Measurements from ENCODE around the gene FEM1C.
"Not testable (repeated sequence)": the region's sequence is repeated elsewhere in the genome, so short reads cannot be mapped to it uniquely, and the experiment has no call there.

The FEM1C gene

DNA sequence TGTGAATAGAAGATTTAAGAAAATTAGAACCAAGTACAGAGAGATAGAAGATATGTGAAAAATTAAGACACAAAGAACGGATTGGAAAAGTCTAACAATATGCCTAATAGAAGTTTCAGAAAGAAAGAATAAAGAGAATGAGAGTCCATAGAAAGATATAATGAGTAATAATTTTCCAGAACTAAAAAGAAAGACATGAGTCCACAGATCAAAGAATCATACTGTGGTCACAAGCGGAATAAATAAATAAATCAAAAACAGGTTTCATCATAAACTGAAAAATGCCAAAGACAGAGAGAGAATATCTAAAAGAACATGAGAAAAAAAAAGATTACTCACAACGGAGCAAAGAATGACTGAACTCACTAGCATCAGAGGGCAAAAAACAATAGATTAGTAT lies 32.9 kb downstream of the FEM1C start:
- no peak for DNase-seq

DNA sequence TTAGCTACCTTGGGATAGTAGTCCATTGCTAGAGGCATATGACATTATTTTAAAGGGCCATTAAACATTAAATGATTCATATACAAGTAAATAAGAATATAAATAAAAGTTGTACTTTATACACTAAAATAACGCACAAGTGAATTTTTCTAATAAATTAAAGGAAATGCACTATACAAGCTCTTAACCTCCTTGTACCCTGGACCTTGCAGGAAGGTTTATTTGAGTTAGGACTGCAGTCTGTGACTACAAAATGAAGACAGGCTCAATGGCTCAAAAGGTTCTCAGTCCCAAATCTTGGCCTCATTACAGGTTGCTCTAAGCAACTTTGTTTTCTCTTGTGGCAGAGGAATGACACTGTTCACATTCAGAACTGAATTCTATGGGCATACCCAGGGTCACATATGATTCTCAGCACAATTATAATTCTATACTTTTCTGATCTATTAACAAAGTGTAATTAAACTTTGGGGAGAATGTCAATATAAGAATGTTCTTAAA lies 34.4 kb downstream of the FEM1C start:
- no peak for DNase-seq

DNA sequence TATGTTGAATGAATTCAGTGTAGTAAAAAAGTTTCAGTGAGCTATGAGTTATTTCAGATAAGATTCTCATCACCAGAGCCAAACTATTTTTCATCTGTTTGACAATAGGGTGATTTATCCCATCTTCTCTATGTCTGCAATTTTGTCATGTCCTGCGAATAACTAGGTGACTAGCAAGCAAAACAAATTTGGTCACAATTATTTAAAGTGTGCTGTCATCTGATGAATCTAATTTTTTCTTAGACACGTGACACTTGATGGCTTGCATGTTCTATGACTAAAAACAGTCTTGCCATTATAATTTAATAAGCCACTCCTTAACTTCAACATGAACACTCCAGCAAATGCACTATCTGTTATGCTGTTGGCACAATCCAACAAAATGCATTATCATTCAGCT lies 35.0 kb downstream of the FEM1C start:
- no peak for DNase-seq

DNA sequence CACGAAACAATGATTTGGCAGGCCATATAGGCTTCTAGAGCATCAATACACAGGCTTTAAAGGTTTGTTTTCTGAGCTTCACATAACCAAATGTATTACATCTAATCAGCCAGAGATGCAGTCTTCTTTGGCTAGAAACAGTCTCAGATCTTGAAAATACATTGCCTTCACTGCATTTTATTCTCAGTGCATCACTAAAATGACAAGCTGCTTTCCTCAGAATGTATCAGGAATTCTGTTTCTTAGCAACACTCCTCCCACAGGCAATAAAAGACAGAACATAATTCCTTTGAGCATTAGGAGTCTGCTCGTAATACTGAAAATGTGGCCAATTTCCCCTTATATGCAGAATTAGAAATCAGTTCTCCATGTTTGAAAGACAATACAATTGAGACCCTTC lies 36.9 kb downstream of the FEM1C start:
- DNase-seq = no peak

DNA sequence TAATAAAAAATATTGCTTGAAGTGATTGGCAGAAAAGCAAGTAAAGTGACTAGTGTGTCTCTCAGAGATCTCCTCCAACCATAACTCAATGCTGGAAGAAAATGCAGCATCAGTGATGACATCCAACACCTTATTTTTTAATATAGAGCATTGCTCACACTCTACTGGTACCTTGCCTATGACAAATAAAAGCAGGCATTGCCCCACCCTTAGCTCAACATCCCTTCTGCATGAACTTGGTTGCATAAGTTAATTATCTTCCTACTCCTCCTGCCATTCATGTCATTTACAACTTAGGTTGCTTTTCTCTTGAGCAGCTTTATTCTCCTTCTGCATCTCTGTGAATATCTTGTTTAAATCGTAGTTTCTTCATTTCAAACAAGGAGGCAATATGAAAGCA lies 41.2 kb downstream of the FEM1C start:
- DNase-seq = no peak

DNA sequence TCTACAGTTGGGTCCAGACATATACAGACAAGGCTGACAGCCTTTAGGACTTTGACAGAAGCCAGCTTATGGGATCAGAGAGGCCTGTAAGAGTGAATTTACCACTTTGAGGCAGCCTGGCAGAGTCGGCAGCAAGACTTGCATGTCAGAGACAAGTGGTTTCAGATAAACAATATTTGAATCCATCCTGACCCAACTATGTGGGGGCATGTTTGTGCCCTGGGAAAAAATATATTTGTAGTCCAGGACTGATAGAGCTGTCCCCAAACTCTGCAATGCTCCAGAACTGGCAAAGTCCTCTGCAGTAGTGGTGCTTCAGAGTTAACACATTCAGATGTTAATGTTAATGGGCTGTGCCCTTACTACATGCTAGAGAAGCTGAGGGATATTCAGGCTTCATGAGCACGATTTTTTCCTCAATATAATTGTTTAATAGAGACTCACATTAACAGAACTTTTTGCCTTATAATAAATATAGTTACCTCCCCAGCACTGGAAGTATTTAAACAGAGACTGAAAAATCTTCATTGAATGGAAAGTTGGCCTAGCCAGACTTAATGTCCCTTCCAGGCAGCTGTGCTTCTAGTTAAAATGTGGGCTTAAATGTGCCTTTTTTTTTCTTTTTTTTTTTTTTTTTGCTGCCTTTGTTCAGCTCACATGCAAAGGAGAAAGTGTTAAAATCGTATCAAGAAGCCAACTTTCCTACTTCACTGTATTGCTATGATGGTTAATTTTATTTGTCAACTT lies 42.9 kb downstream of the FEM1C start:
- DNase-seq = no peak

DNA sequence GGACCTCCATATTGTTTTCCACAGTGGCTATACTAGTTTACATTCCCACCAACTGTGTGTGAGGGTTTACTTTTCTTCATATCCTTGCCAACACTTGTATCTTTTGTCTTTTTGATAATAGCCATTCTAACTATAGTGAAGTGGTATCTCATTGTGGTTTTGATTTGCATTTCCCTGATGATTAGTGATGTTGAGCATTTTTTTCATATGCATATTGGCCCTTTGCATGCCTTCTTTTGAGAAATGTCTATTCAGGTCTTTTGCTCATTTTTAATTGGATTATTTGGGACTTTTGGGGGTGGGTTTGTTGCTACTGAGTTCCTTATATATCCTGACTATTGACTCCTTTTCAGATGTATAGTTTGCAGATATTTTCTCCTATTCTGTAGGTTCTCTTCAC lies 44.4 kb downstream of the FEM1C start:
- no peak for DNase-seq

DNA sequence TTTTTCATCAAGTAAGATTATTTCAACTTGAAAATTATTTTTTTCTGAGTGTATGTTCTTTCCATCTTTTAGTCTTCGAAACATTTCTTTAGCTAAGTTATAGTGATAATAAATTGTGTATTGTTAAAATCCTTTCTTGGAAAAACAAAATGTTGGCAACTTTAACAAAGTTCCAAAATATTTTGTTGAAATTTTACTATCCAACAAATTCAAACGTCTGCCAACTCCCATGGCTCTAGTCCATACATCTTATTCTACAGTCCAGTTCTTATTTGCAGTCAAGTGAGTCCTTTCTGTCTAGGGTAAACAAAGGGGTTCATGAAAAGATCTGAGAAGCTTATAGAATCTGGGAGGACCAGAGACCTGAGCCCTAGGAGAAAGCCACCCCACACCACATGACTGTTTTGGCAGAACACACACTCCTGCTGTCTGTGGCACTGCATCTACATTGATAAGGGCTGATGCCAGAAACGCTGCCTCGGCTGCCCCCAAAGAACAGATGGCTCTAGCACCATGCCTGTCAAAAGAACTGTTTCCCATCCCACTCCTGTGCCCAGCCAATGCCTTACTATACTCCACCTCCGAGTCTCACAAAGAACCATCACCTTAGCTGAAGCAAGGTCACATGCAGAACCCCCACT lies 47.5 kb downstream of the FEM1C start:
- DNase-seq = no peak

DNA sequence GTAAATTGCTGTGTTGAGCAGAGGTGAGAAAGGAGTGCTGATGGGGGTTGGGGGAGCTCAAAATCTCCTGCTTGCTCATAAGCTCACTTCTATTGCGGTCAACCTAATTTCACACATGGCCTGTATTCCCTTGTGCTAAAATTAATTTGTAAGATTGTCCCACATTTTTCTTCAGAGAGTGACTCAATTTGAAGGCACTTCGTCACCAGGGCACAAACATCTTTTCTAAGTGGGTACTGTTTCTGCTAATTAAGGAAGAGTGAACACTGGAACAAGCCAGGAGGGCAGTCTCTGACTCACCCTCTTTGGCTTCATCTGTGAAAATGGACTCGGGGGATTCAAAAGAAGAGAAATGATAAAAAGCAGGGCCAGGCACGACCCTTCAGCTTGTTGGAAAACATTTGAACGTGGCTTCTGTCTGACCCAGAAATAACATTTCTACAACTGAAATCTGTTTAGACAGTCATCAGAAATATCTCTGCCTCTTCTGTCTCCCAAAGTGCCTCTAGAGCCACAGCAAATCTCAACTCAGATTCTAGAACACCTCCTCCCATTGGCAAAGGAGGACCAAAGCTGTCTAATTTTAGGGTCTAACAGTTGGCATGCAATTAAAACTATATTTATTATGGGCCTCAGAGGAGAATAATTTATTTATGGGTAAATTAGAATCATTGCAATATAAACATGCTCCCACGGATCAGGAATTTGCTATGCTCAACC lies 49.8 kb downstream of the FEM1C start:
- no peak for DNase-seq

DNA sequence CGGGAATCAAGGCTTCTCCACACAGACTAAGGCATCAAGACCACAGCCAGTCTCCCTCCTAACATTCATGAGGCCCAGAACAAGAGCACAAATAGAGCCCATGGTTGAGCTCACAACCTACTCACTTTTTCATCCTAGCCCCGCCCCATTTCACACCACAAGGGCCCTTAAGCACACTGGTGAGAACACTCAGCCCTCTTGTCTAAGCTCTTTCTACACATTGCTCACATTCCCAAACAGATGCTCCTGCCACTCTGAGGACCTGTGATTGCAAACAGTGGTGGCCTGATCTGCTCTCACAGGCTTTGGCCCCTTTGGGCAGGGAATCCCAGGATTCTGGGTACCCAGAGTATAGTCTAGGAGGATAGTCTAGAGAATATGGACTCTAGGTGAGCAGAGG lies 54.0 kb downstream of the FEM1C start:
- DNase-seq = no peak

DNA sequence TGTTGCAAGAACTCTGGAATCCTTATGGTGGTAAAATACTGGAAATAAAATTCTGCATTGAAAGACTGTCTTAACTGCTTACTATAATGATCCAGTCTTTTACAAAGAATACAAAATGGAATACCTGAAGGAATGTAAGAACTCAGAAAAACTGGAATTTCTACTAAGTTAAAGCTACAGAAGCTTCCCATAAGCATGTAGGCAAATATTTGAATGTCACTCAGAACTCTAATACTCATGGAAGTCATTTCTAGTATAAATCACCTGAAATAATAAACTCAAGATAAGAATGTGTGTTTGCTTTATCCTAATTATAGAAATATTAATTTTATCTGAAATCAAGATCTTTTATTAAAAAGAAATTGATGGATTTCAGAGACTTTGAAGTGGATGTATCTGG lies 54.8 kb downstream of the FEM1C start:
- DNase-seq = no peak

DNA sequence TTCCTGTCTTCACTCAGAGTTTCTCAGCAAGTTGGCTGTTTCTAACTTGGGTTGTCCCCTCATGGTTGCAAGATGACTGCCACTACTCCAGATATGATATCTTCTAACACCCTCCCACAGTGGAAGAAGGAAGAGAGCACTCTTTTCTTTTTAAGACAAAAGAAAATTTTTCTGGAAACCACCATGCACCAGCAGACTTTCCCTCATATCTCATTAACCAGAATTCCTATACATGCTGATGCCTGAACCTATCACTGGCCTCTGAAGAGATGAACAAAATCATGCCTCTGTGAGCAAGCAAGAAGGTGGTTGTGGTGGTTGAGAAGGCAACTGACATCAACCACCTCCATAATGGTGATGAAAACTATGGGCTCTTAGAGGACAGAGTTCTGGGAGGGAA lies 56.8 kb downstream of the FEM1C start:
- no peak for DNase-seq

DNA sequence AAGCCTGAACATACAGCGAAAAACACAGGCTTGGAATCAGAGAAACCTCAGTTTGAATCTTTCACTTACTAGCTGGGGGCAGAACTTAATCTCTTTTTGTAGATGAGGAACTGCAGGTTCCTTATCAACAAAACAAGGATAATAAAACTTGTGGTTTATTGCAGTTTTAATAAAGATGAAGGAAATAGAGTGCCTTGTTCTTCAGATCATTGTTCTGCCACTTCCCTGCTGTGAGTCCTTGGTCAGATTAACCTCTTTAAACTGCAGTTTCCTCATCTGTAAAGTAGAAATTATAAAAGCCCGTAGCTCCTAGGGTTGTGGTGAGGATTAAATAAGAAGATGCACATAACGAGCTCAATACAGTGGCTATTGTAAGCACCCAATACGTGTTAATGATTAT lies 57.4 kb downstream of the FEM1C start:
- DNase-seq = no peak

DNA sequence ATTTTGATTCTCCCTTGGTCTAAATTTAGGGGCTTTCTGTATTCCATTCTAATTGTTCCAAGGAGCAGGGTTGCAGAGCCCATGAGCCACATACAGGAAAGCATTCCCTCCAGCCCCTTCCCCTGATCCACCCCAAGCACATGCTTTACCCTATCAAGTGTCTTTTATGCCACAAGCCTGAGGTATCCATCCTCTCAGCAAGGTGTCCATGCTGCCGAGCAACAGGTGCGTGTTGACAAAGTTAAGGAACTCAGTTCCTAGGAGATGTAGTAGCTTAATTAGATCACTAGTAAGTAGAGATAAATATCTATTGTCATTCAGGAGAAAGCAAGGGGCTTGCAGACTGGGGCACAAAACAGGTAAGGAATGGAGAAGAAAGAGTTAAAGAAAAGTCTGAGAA lies 57.8 kb downstream of the FEM1C start:
- no peak for DNase-seq

DNA sequence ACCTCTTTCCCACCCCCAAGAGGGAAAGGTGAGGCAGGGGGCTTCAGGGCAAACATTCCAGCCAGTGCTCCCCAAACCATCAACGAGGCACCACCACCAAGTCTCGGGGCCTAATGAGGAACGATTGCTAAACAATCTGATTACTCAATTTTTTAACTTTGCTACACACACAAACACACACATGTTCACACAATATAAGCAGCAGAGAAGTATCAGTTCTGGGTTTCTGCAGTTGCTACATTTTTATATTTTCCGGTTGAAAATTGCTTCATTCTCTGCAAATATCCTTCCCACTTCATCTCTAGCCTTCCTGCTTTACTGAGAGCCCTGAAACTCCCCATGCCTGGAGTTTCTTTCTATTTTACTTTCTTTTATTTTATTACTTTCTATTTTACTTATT lies 60.2 kb downstream of the FEM1C start:
- DNase-seq = no peak

DNA sequence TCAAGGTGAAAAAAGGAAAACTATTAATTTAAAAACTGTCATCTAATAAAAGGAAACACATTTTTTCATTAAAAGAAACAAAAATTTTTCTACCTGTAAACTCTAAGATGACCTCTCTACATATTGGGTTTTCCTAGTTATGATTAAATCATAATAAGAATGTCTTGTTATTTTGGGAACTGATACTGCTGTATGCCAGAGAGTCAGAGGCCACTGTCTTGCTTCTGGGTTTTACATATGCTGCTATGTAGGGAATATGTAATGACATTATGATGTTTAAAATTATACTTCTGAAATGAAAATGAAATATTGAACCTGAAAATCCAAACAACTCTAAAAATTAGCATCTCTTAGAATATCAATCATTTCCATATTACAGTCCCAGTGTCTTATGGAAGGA lies 63.7 kb downstream of the FEM1C start:
- no peak for DNase-seq

DNA sequence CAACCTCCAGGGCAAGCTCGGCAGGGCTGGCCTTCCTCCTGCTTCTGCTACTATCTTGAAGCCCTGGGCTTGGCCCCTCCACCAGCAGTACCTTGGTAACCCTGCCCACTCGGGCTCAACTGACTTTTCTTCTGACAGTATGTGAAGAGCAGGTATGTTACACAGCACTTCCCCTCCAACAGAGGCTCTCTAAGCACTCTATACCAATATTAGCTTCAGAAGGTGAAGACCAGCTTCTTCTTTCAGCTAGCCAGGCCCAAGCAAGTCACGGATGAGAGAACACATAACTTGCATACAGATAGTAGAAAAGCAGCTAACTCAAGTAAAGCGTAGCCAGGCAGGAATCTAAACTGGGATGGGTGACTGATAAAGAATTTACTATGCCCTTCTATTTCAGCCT lies 64.3 kb downstream of the FEM1C start:
- no peak for DNase-seq

DNA sequence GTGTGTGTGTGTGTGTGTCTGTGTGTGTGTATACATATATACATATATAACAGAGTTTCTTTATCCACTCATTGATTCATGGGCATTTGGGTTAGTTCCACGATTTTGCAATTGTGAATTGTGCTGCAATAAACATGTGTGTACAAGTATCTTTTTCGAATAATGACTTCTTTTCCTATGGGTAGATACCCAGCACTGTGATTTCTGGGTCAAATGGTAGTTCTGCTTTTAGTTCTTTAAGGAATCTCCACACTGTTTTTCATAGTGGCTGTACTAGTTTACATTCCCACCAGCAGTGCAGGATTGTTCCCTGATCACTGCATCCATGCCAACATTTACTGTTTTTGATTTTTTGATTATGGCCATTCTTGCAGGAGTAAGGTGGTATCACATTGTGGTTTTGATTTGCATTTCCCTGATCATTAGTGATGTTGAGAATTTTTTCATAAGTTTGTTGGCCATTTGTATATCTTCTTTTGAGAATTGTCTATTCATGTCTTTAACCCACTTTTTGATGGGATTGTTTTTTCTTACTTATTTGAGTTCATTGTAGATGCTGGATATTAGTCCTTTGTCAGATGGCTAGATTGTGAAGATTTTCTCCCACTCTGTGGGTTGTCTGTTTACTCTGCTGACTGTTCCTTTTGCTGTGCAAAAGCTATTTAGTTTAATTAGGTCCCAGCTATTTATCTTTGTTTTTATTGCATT lies 65.3 kb downstream of the FEM1C start:
- DNase-seq = not testable (repeated sequence)

DNA sequence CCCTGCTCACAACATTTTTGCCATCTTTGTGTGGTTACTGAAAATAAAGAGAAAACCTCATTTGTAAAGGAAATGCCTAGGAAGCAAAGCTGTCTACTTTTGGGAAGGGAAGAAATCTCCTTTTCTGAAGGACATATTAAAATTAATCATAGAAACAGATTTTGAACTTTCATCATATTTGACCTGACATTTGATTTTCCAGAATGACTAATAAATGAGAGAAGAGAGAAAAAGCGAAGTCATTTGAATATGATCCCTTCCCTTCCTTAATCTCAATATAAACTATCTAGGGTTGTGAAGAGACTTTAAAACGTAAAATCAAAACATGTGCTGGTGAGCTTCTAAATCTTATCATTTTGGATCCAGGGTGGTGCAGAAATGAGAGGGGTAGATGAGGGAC lies 66.3 kb downstream of the FEM1C start:
- no peak for DNase-seq

DNA sequence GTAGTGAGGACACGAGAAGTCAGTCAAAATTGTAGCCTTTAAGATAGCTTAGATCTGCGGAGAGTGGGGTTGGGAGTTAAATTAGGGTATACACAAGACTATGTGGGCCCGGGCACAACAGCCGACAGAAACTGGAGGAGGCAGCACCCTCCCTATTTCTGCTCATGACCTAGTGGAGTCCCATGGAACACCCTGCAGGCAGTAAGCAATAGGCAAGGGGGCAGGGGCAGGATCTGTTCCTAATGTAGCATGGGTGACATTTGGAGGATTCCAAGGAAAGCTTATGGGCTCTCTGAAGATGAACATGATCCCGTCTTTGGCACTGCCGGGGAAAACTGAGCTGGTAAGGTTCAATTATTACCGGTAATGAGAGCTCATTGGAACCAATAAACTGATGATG lies 67.0 kb downstream of the FEM1C start:
- DNase-seq = no peak

DNA sequence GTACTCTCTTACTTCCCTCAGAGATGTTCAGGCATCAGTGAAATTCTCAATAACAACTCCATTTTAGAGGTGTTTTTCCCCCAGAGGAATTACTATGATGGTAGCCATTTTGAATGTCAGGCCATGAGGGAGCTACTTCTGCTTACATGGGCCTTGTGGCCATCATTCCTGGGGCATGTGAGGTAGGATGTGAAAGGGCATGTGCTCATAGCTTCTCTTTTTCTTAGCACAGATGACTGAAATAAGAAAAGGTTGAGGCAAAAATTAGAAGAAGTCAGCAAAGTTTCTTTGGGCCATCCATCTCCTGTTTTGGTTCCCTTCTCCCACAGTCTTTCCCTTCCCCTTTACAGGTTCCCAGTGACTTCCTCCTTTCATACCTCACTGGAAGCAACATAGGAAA lies 68.8 kb downstream of the FEM1C start:
- DNase-seq = no peak

DNA sequence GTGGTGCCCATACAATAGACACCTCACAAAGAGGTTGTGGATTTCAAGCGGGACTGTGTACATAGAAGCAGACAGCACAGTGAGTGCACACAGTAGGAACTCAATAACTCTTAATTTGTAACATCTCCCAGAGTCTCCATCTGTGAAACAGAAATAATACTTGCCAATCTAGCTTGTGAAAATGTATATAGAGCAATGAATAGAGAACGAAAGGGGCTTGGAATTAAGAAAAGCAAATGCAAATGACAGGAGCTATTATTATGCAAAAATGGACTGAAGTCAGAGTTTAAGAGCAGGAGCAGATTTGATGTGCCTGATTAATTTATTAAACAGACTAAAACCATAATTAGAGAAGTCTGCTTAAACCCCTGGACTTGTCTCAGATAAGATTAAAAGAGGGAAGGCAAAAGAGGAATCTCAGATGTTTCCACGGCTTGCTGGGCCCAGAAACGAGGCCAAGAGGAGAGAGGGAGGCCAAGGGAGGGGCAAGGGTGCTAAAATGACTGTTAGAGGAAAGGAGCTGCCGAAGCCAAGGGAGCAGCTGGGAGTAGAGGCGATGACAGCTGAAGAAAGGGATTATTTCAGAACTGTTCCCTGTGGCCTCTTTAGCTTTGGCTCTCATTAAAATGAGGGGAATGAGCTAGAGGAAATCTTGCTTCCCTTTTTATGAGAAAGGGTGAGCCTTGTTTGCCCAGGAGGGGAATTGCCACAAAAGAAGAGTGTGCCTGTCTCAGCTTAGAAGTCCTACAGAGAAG lies 72.1 kb downstream of the FEM1C start:
- no peak for DNase-seq

Measured in CD4-positive, alpha-beta T cell treated with Interleukin-17A for 4 hours (primary cell).